HEK293 (cell line): ENCODE measurements around the gene RPRML.

Source experiments
- CTCF ChIA-PET: fragments of 350-600 bp; formaldehyde crosslinking; extraction: SDS; loops from one replicate; lab custom pipeline; 2021; ENCODE audit warnings: antibody characterized with exemption; lab: Yijun Ruan, JAX
- POLR2A ChIA-PET: fragments of 300-600 bp; formaldehyde crosslinking; extraction: SDS; loops from one replicate; lab custom pipeline; 2020; ENCODE audit warnings: antibody characterized with exemption, inconsistent platforms; lab: Yijun Ruan, JAX
- H3K27ac ChIP-seq: fragments of 200-500 bp; sonication (Bioruptor generic); 2 replicates; pipeline ENCODE4 v1.5.1; 2014; ENCODE audit warnings: low read depth, low read length, control low read depth, inconsistent platforms; ENCODE audit errors: extremely low read depth
- H3K36me3 ChIP-seq, 2 experiments: fragments of 200-500 bp in 1 of 2; sonication (Bioruptor generic) in 1 of 2; 1 replicate in 1 of 2; 2 replicates in 1 of 2; pipeline ENCODE4 v1.5.1; 2014 to 2017; ENCODE audit warnings: inconsistent platforms in 2 of 2, low read length in 2 of 2; ENCODE audit not compliant: control insufficient read depth in 2 of 2, insufficient read depth in 1 of 2
- H3K4me1 ChIP-seq: fragments of 200-500 bp; sonication (Bioruptor generic); 2 replicates; pipeline ENCODE4 v1.5.1; 2014; ENCODE audit warnings: mild to moderate bottlenecking, low read length, inconsistent platforms; ENCODE audit not compliant: control insufficient read depth, insufficient read depth
- H3K4me3 ChIP-seq: 2 replicates; pipeline ENCODE4 v1.5.1; 2011; ENCODE audit warnings: low read depth, mild to moderate bottlenecking, control low read depth, low read length, moderate library complexity
- H3K9me3 ChIP-seq: fragments of 200-500 bp; sonication (Bioruptor generic); 2 replicates; pipeline ENCODE4 v1.5.1; 2014; ENCODE audit warnings: low read depth, low read length, inconsistent platforms; ENCODE audit not compliant: control insufficient read depth, insufficient read depth
- SCRT1 ChIP-seq: fragments of 450-650 bp; formaldehyde crosslinking; IDR thresholded peaks from 2 replicates; pipeline ENCODE4 v1.5.1; 2016; ENCODE audit warnings: missing biosample characterization, missing genetic modification characterization, borderline replicate concordance
- YY1 ChIP-seq: fragments of 450-650 bp; formaldehyde crosslinking; IDR thresholded peaks from 2 replicates; pipeline ENCODE4 v1.5.1; 2018; ENCODE audit warnings: missing biosample characterization, missing genetic modification characterization
- ZBTB21 ChIP-seq: fragments of 450-650 bp; formaldehyde crosslinking; IDR thresholded peaks from 2 replicates; pipeline ENCODE4 v1.5.1; 2017; ENCODE audit warnings: missing biosample characterization, missing genetic modification characterization
- ZBTB8A ChIP-seq: fragments of 450-650 bp; formaldehyde crosslinking; IDR thresholded peaks from 2 replicates; pipeline ENCODE4 v1.5.1; 2016; ENCODE audit warnings: missing biosample characterization, missing genetic modification characterization
- ZNF10 ChIP-seq: fragments of 450-650 bp; formaldehyde crosslinking; IDR thresholded peaks from 2 replicates; pipeline ENCODE4 v1.5.1; 2017; ENCODE audit warnings: missing biosample characterization, missing genetic modification characterization
- ZNF140 ChIP-seq: fragments of 450-650 bp; formaldehyde crosslinking; IDR thresholded peaks from 2 replicates; pipeline ENCODE4 v1.5.1; 2016; ENCODE audit warnings: missing biosample characterization, missing genetic modification characterization
- ZNF16 ChIP-seq: fragments of 450-650 bp; formaldehyde crosslinking; IDR thresholded peaks from 2 replicates; pipeline ENCODE4 v1.5.1; 2016; ENCODE audit warnings: low read depth, missing biosample characterization, missing genetic modification characterization
- ZNF239 ChIP-seq: fragments of 450-650 bp; formaldehyde crosslinking; IDR thresholded peaks from 2 replicates; pipeline ENCODE4 v1.5.1; 2016; ENCODE audit warnings: missing biosample characterization, missing genetic modification characterization
- ZNF292 ChIP-seq: fragments of 450-650 bp; formaldehyde crosslinking; IDR thresholded peaks from 2 replicates; pipeline ENCODE4 v1.5.1; 2016; ENCODE audit warnings: low read depth, missing biosample characterization, missing genetic modification characterization, borderline replicate concordance
- ZNF433 ChIP-seq: fragments of 450-650 bp; formaldehyde crosslinking; IDR thresholded peaks from 2 replicates; pipeline ENCODE4 v1.5.1; 2016; ENCODE audit warnings: missing biosample characterization, missing genetic modification characterization, low read depth
- ZNF521 ChIP-seq: fragments of 450-650 bp; formaldehyde crosslinking; IDR thresholded peaks from 2 replicates; pipeline ENCODE4 v1.5.1; 2017; ENCODE audit warnings: missing biosample characterization, mild to moderate bottlenecking, missing genetic modification characterization
- TF ChIP-seq, protein P1 (sequence below): fragments of 450-650 bp; formaldehyde crosslinking; IDR thresholded peaks from 2 replicates; pipeline ENCODE4 v1.5.1; 2016; ENCODE audit warnings: missing biosample characterization, missing genetic modification characterization
- TF ChIP-seq, protein P2 (sequence below): fragments of 450-650 bp; formaldehyde crosslinking; IDR thresholded peaks from 2 replicates; pipeline ENCODE4 v1.5.1; 2016; ENCODE audit warnings: missing biosample characterization, missing genetic modification characterization
- TF ChIP-seq, protein P3 (sequence below): fragments of 450-650 bp; formaldehyde crosslinking; IDR thresholded peaks from 2 replicates; pipeline ENCODE4 v1.5.1; 2016; ENCODE audit warnings: missing biosample characterization, missing genetic modification characterization
- TF ChIP-seq, protein P4 (sequence below): fragments of 450-650 bp; formaldehyde crosslinking; IDR thresholded peaks from 2 replicates; pipeline ENCODE4 v1.5.1; 2016; ENCODE audit warnings: missing biosample characterization, missing genetic modification characterization
- TF ChIP-seq, protein P5 (sequence below): fragments of 450-650 bp; formaldehyde crosslinking; IDR thresholded peaks from 2 replicates; pipeline ENCODE4 v1.5.1; 2017; ENCODE audit warnings: missing biosample characterization, missing genetic modification characterization

The RPRML gene

DNA sequence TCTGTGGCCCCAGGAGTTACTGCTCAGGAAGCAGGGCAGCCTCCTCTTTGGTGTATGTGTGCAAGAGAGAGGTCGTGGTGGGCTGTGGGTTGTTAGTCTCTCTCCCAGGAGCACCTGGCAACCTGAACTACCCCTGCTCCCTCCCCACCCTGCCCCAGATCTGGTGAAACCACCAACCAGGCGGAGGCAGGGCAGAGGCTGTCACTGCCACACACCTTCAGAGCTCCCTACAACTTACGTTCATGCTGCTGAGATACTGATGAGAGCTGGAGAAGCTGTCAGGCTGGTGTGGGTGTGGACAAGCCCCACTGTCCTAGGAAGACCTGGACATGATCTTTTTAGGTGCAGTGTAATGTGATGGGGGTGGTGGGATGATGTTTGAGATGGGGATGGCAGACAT, 31.8 kb downstream of the RPRML start:
- Histone ChIP-seq H3K4me1 (no peaks in the 10 kb centered on the region), H3K36me3 (peaks cover 0 to 20% of the 10 kb centered on the region in 2 experiments; a peak in 1 of 3 replicates), H3K9me3 (no peaks in the 10 kb centered on the region), H3K4me3 (no peak overlapping the region), H3K27ac (no peak overlapping the region)
- ChIA-PET POLR2A (no interaction called here), CTCF (no interaction called here)
- TF ChIP-seq ZNF140 (no peak), ZNF10 (tag by site-specific recombination) (no peak), ZNF16 (tag by site-specific recombination) (no peak), YY1 (tag by site-specific recombination) (no peak)
- TF ChIP-seq, protein P1, sequence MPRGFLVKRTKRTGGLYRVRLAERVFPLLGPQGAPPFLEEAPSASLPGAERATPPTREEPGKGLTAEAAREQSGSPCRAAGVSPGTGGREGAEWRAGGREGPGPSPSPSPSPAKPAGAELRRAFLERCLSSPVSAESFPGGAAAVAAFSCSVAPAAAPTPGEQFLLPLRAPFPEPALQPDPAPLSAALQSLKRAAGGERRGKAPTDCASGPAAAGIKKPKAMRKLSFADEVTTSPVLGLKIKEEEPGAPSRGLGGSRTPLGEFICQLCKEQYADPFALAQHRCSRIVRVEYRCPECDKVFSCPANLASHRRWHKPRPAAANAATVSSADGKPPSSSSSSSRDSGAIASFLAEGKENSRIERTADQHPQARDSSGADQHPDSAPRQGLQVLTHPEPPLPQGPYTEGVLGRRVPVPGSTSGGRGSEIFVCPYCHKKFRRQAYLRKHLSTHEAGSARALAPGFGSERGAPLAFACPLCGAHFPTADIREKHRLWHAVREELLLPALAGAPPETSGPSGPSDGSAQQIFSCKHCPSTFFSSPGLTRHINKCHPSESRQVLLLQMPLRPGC (tag by site-specific recombination): no peak
- TF ChIP-seq, protein P2, sequence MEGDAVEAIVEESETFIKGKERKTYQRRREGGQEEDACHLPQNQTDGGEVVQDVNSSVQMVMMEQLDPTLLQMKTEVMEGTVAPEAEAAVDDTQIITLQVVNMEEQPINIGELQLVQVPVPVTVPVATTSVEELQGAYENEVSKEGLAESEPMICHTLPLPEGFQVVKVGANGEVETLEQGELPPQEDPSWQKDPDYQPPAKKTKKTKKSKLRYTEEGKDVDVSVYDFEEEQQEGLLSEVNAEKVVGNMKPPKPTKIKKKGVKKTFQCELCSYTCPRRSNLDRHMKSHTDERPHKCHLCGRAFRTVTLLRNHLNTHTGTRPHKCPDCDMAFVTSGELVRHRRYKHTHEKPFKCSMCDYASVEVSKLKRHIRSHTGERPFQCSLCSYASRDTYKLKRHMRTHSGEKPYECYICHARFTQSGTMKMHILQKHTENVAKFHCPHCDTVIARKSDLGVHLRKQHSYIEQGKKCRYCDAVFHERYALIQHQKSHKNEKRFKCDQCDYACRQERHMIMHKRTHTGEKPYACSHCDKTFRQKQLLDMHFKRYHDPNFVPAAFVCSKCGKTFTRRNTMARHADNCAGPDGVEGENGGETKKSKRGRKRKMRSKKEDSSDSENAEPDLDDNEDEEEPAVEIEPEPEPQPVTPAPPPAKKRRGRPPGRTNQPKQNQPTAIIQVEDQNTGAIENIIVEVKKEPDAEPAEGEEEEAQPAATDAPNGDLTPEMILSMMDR: no peak

DNA sequence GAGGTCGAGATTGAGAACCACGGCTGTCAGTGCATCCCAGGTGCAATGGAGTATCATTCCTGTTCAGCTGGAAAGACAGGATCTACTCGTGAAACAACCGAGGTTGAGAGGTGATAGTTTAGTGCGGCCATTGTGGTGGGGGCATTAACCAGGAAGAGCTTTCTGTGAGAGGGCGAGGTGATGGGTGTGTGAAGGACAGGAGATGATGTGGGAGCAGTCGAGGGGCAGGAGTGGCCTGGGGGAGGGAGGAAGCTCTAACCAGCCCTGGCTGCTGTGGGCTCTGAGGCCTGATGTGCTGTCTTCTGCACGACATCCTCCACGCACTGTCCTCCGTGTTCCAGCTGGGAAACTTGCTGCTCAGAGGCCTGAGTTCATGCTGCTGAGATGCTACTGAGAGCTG, 34.1 kb downstream of the RPRML start:
- ChIA-PET CTCF (interaction anchor here (0.6 to 6.4 kb wide), 5 partner anchors 56 to 672 kb away, joined by 3 to 83 read pairs (median 3); no protein-coding TSS in a partner anchor), POLR2A (interaction anchor here (1.0 kb wide), 1 partner anchor 33 kb away, joined by 3 read pairs; no protein-coding TSS in a partner anchor)
- Histone ChIP-seq H3K36me3 (peaks cover 9 to 37% of the 10 kb centered on the region in 2 experiments; a peak in 2 of 3 replicates), H3K4me1 (no peaks in the 10 kb centered on the region), H3K27ac (no peak overlapping the region), H3K9me3 (no peaks in the 10 kb centered on the region), H3K4me3 (no peak overlapping the region)
- TF ChIP-seq ZBTB8A (no peak), ZNF433 (tag by site-specific recombination) (no peak), ZBTB21 (tag by site-specific recombination) (no peak), ZNF521 (tag by site-specific recombination) (no peak), ZNF292 (no peak), SCRT1 (tag by site-specific recombination) (no peak), ZNF239 (tag by site-specific recombination) (no peak)
- TF ChIP-seq, protein P3, sequence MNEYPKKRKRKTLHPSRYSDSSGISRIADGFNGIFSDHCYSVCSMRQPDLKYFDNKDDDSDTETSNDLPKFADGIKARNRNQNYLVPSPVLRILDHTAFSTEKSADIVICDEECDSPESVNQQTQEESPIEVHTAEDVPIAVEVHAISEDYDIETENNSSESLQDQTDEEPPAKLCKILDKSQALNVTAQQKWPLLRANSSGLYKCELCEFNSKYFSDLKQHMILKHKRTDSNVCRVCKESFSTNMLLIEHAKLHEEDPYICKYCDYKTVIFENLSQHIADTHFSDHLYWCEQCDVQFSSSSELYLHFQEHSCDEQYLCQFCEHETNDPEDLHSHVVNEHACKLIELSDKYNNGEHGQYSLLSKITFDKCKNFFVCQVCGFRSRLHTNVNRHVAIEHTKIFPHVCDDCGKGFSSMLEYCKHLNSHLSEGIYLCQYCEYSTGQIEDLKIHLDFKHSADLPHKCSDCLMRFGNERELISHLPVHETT (tag by site-specific recombination): no peak
- TF ChIP-seq, protein P4, sequence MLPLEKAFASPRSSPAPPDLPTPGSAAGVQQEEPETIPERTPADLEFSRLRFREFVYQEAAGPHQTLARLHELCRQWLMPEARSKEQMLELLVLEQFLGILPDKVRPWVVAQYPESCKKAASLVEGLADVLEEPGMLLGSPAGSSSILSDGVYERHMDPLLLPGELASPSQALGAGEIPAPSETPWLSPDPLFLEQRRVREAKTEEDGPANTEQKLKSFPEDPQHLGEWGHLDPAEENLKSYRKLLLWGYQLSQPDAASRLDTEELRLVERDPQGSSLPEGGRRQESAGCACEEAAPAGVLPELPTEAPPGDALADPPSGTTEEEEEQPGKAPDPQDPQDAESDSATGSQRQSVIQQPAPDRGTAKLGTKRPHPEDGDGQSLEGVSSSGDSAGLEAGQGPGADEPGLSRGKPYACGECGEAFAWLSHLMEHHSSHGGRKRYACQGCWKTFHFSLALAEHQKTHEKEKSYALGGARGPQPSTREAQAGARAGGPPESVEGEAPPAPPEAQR (tag by site-specific recombination): no peak
- TF ChIP-seq, protein P5, sequence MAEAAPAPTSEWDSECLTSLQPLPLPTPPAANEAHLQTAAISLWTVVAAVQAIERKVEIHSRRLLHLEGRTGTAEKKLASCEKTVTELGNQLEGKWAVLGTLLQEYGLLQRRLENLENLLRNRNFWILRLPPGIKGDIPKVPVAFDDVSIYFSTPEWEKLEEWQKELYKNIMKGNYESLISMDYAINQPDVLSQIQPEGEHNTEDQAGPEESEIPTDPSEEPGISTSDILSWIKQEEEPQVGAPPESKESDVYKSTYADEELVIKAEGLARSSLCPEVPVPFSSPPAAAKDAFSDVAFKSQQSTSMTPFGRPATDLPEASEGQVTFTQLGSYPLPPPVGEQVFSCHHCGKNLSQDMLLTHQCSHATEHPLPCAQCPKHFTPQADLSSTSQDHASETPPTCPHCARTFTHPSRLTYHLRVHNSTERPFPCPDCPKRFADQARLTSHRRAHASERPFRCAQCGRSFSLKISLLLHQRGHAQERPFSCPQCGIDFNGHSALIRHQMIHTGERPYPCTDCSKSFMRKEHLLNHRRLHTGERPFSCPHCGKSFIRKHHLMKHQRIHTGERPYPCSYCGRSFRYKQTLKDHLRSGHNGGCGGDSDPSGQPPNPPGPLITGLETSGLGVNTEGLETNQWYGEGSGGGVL: no peak
